GM23338 (cell line): ENCODE measurements around the gene SFT2D3.

ENCODE experiments used
- CREB1 ChIP-seq: fragments of 250-450 bp; sonication (Bioruptor Pico); IDR thresholded peaks from 2 replicates; pipeline ENCODE4 v1.5.0; 2020; ENCODE audit warnings: low read depth, mild to moderate bottlenecking, moderate library complexity
- CTCF ChIP-seq, 2 experiments: fragments of 200-600 bp in 1 of 2; sonication (generic) in 1 of 2; conservative IDR thresholded peaks; 2 replicates each; pipeline versions ENCODE4 v1.5.1 to v1.6.1; 2016 to 2017; ENCODE audit warnings: antibody characterized with exemption in 2 of 2, low read depth in 2 of 2, mild to moderate bottlenecking in 2 of 2, moderate library complexity in 1 of 2
- EZH2 ChIP-seq: fragments of 200-600 bp; sonication (generic); IDR thresholded peaks from one replicate; pipeline ENCODE4 v1.8.0; 2017; ENCODE audit warnings: antibody characterized with exemption, mild to moderate bottlenecking, low read depth; ENCODE audit not compliant: unreplicated experiment
- EZH2phosphoT487 ChIP-seq: fragments of 200-600 bp; sonication (generic); IDR thresholded peaks from one replicate; pipeline ENCODE4 v1.8.1; 2018; ENCODE audit warnings: antibody characterized with exemption; ENCODE audit not compliant: unreplicated experiment
- JUNB ChIP-seq: IDR thresholded peaks from one replicate; pipeline ENCODE4 v1.6.1; 2016; ENCODE audit warnings: antibody characterized with exemption; ENCODE audit not compliant: unreplicated experiment
- NANOG ChIP-seq: IDR thresholded peaks from 2 replicates; pipeline ENCODE4 v1.6.1; 2016; ENCODE audit warnings: antibody characterized with exemption, borderline replicate concordance
- POLR2AphosphoS5 ChIP-seq: IDR thresholded peaks from 2 replicates; pipeline ENCODE4 v1.6.1; 2016; ENCODE audit warnings: antibody characterized with exemption, low read depth
- REST ChIP-seq: IDR thresholded peaks from one replicate; pipeline ENCODE4 v1.6.1; 2018; ENCODE audit warnings: antibody characterized with exemption; ENCODE audit not compliant: unreplicated experiment

GRCh38 chr2:127733113-127733815 lies 32.0 kb downstream of the SFT2D3 start:
- TF ChIP-seq CTCF (conservative IDR thresholded peaks at IDR 0.05; ENCODE audit: low read depth in 2 of 2) (no peak), EZH2phosphoT487 (no peak), POLR2AphosphoS5 (no peak), EZH2 (no peak), REST (no peak), JUNB (no peak), NANOG (no peak), CREB1 (no peak)
